ENCODE measurements around the gene SPEM2.

Gene SPEM2

GRCh38 chr17:7475764-7476422, 50.5 kb downstream of the SPEM2 start:
- DNase-seq = no peak

- DNase-seq = no peak
Measured at GRCh38 chr17:7476494-7476893, 51.1 kb downstream of the SPEM2 start.

- no peak for DNase-seq
Measured at GRCh38 chr17:7476951-7477350, 51.5 kb downstream of the SPEM2 start.

Data from NCI-H1930 (cell line).